GM12873 (cell line): ENCODE results near the gene C1QTNF9.

Experiments
- CTCF ChIP-seq: IDR thresholded peaks from 2 replicates; pipeline ENCODE4 v1.5.1; 2012; ENCODE audit warnings: low read depth, mild to moderate bottlenecking, moderate library complexity, low read length, control low read depth; ENCODE audit not compliant: insufficient read depth; ENCODE audit errors: missing control alignments

C1QTNF9 gene

GRCh38 chr13:24308488-24309020, 826 bp upstream of the C1QTNF9 start:
- no peak for TF ChIP-seq CTCF

GRCh38 chr13:24313439-24313838, 4.1 kb downstream of the C1QTNF9 start:
- no peak for TF ChIP-seq CTCF

GRCh38 chr13:24322470-24322869, 13.1 kb downstream of the C1QTNF9 start:
- peak; percentile 22 for TF ChIP-seq CTCF

- no peak for TF ChIP-seq CTCF
Measured at GRCh38 chr13:24323036-24323738, 13.8 kb downstream of the C1QTNF9 start.

GRCh38 chr13:24323739-24324075, 14.3 kb downstream of the C1QTNF9 start:
- TF ChIP-seq CTCF: no peak

- TF ChIP-seq CTCF: no peak
Measured at GRCh38 chr13:24328145-24328544, 18.8 kb downstream of the C1QTNF9 start.

GRCh38 chr13:24338721-24339120, 29.3 kb downstream of the C1QTNF9 start:
- no peak for TF ChIP-seq CTCF
